CD4-positive, CD25-positive, alpha-beta regulatory T cell (primary cell): ENCODE measurements around the gene EDEM1. TPM values are rescaled to one million over a fixed set of nuclear protein-coding genes. Genes with fewer than 3 reads are reported as not detected.

Experiments used
- ATAC-seq, 2 donors: fragments of 150-1000 bp; cut with Tn5 transposase; one replicate each; pipeline ENCODE4 v1.10.0; 2021; ENCODE audit warnings: low read depth in 2 of 2, moderate number of reproducible peaks in 2 of 2, moderate library complexity in 1 of 2
- DNase-seq, 3 donors: peaks; one replicate each; pipeline versions ENCODE4 v3.0.0 to v3.0.0-alpha.2; 2012 to 2022; ENCODE audit warnings: mixed read lengths in 1 of 3
- H3K27ac ChIP-seq: one replicate; pipeline ENCODE4 v1.7.0; 2013; ENCODE audit warnings: mild to moderate bottlenecking, low read length; ENCODE audit not compliant: insufficient read depth, poor library complexity, severe bottlenecking
- H3K27me3 ChIP-seq: one replicate; pipeline ENCODE4 v1.7.0; 2013; ENCODE audit warnings: low read length; ENCODE audit not compliant: control insufficient read depth, insufficient read depth
- H3K36me3 ChIP-seq: one replicate; pipeline ENCODE4 v1.7.0; 2013; ENCODE audit warnings: mild to moderate bottlenecking, low read length, moderate library complexity; ENCODE audit not compliant: control insufficient read depth, insufficient read depth
- H3K4me1 ChIP-seq: 2 replicates; pipeline ENCODE4 v1.7.0; 2013; ENCODE audit warnings: mild to moderate bottlenecking, low read length; ENCODE audit not compliant: insufficient read depth, control insufficient read depth, poor library complexity, severe bottlenecking
- H3K4me3 ChIP-seq: one replicate; pipeline ENCODE4 v1.7.0; 2013; ENCODE audit warnings: low read depth, mild to moderate bottlenecking, low read length, moderate library complexity
- H3K9me3 ChIP-seq, 2 experiments: 1 replicate in 1 of 2; 2 replicates in 1 of 2; pipeline ENCODE4 v1.7.0; 2013; ENCODE audit warnings: low read length in 2 of 2, mild to moderate bottlenecking in 1 of 2, moderate library complexity in 1 of 2; ENCODE audit not compliant: control insufficient read depth in 2 of 2
- H3K27ac Mint-ChIP-seq, 3 donors: one replicate each; pipeline ENCODE4 v1.8.0; 2020 to 2022; ENCODE audit warnings: mild to moderate bottlenecking in 3 of 3, mixed read lengths in 3 of 3, moderate library complexity in 2 of 3
- H3K27me3 Mint-ChIP-seq: one replicate; pipeline ENCODE4 v1.8.0; 2022; ENCODE audit warnings: mild to moderate bottlenecking, mixed read lengths
- H3K36me3 Mint-ChIP-seq: one replicate; pipeline ENCODE4 v1.8.0; 2020; ENCODE audit warnings: mixed read lengths
- H3K4me1 Mint-ChIP-seq, 4 donors: one replicate each; pipeline ENCODE4 v1.8.0; 2020 to 2022; ENCODE audit warnings: mixed read lengths in 4 of 4, mild to moderate bottlenecking in 1 of 4
- H3K4me3 Mint-ChIP-seq, 4 donors: one replicate each; pipeline ENCODE4 v1.8.0; 2020 to 2022; ENCODE audit warnings: mild to moderate bottlenecking in 4 of 4, mixed read lengths in 4 of 4, moderate library complexity in 3 of 4
- H3K9me3 Mint-ChIP-seq, 7 donors: one replicate each; pipeline ENCODE4 v1.8.0; 2020 to 2022; ENCODE audit warnings: mixed read lengths in 7 of 7, mild to moderate bottlenecking in 3 of 7, moderate library complexity in 2 of 7
- polyA plus RNA-seq, 4 donors: library from polyadenylated mRNA; unstranded; fragments of 300-500 nt; fragmentation: Illumina TruSeq; gene quantifications; one replicate each; pipeline ENCODE4 v1.2.3, GENCODE V29; 2021
- total RNA-seq: library from RNA; stranded (reverse); gene quantifications from one replicate; pipeline ENCODE4 v1.2.3, GENCODE V29; 2022

EDEM1 gene
- total RNA-seq: 99.3 TPM
- 10 to 100 TPM; 51.1 to 56.8 (median 54.5) TPM for polyA plus RNA-seq

- H3K4me3 Mint-ChIP-seq: peak within 1 kb of the TSS; percentile 97 to 100 (median 98)
- Histone ChIP-seq H3K4me1 (peaks cover 32% of the 10 kb centered on the region), H3K27me3 (no peaks in the 10 kb centered on the region), H3K4me3 (peak within 1 kb of the TSS; percentile 100), H3K27ac (peak within 1 kb of the TSS; percentile 94), H3K36me3 (no peaks in the 10 kb centered on the region), H3K9me3 (no peaks in the 10 kb centered on the region)
- H3K36me3 Mint-ChIP-seq: peaks cover 5% of the 10 kb centered on the region
- ATAC-seq (peak; percentile 88 to 92), DNase-seq (peak; percentile 90 to 96 (median 93))
- H3K27ac Mint-ChIP-seq: peak within 1 kb of the TSS; percentile 93 to 100 (median 98)
- H3K4me1 Mint-ChIP-seq: peaks cover 19 to 38% (median 28%) of the 10 kb centered on the region in 4 donors
- peaks cover 6% of the 10 kb centered on the region for H3K27me3 Mint-ChIP-seq
- H3K9me3 Mint-ChIP-seq: peaks cover 0 to 1% (median 0%) of the 10 kb centered on the region in 7 donors
Measured at GRCh38 chr3:5187156-5187919, at the start of gene EDEM1. TSS of gene EDEM1 (plus strand) at chr3:5187707. CDS start at chr3:5187806, 99 bp downstream.

GRCh38 chr3:5138214-5138981 lies 49.1 kb upstream of the EDEM1 start:
- Mint-ChIP-seq H3K27me3 (no peaks in the 10 kb centered on the region), H3K4me3 (no peak overlapping the region)
- no peak overlapping the region for H3K4me3 ChIP-seq

GRCh38 chr3:5140230-5140621 lies 47.3 kb upstream of the EDEM1 start:
- H3K9me3 ChIP-seq: peaks cover 0 to 6% of the 10 kb centered on the region in 2 experiments
- H3K27me3 ChIP-seq: no peaks in the 10 kb centered on the region
- H3K36me3 ChIP-seq: peaks cover 14% of the 10 kb centered on the region
- H3K27ac ChIP-seq: no peak overlapping the region
- Mint-ChIP-seq H3K27me3 (no peaks in the 10 kb centered on the region), H3K27ac (peak overlapping the region in 2 of 3 donors; percentile 24 to 34), H3K4me3 (peak overlapping the region in 1 of 4 donors; percentile 56), H3K4me1 (peaks cover 14 to 74% (median 54%) of the 10 kb centered on the region in 4 donors), H3K36me3 (peaks cover 34% of the 10 kb centered on the region), H3K9me3 (peaks cover 0 to 6% (median 2%) of the 10 kb centered on the region in 7 donors)
- no peak for DNase-seq
- H3K4me3 ChIP-seq: no peak overlapping the region
- peak; percentile 20 to 32 for ATAC-seq
- H3K4me1 ChIP-seq: peaks cover 34% of the 10 kb centered on the region

More at GRCh38 chr3:5138214-5138981, 49.1 kb upstream of the EDEM1 start:
- peaks cover 15 to 83% (median 58%) of the 10 kb centered on the region in 4 donors for H3K4me1 Mint-ChIP-seq
- H3K27ac ChIP-seq: no peak overlapping the region
- H3K27me3 ChIP-seq: no peaks in the 10 kb centered on the region
- ATAC-seq (no peak), DNase-seq (no peak)
- no peaks in the 10 kb centered on the region for H3K9me3 ChIP-seq
- peaks cover 34% of the 10 kb centered on the region for H3K4me1 ChIP-seq
- H3K36me3 ChIP-seq: peaks cover 10% of the 10 kb centered on the region
- peaks cover 15% of the 10 kb centered on the region for H3K36me3 Mint-ChIP-seq
- peak overlapping the region; percentile 1 to 66 (median 27) for H3K27ac Mint-ChIP-seq
- H3K9me3 Mint-ChIP-seq: peaks cover 0 to 3% (median 0%) of the 10 kb centered on the region in 7 donors

- H3K9me3 ChIP-seq: peaks cover 0 to 12% of the 10 kb centered on the region in 2 experiments
- Mint-ChIP-seq H3K27ac (peak overlapping the region; percentile 7 to 96 (median 24)), H3K36me3 (peaks cover 40% of the 10 kb centered on the region)
Measured at GRCh38 chr3:5140839-5141238, 46.7 kb upstream of the EDEM1 start.

GRCh38 chr3:5141760-5142159 lies 45.7 kb upstream of the EDEM1 start:
- Mint-ChIP-seq H3K4me3 (no peak overlapping the region), H3K27ac (no peak overlapping the region), H3K9me3 (peaks cover 0 to 21% (median 4%) of the 10 kb centered on the region in 7 donors), H3K4me1 (peaks cover 9 to 74% (median 55%) of the 10 kb centered on the region in 4 donors), H3K36me3 (peaks cover 49% of the 10 kb centered on the region), H3K27me3 (no peaks in the 10 kb centered on the region)
- Histone ChIP-seq H3K27me3 (no peaks in the 10 kb centered on the region), H3K4me3 (no peak overlapping the region), H3K27ac (no peak overlapping the region), H3K9me3 (peaks cover 7 to 21% of the 10 kb centered on the region in 2 experiments), H3K4me1 (peaks cover 29% of the 10 kb centered on the region), H3K36me3 (peaks cover 27% of the 10 kb centered on the region)
- no peak for ATAC-seq
- no peak for DNase-seq

More at GRCh38 chr3:5140839-5141238, 46.7 kb upstream of the EDEM1 start:
- no peak overlapping the region for H3K4me3 Mint-ChIP-seq
- H3K27me3 Mint-ChIP-seq: no peaks in the 10 kb centered on the region
- H3K9me3 Mint-ChIP-seq: peaks cover 0 to 13% (median 3%) of the 10 kb centered on the region in 7 donors
- H3K4me1 ChIP-seq: peaks cover 34% of the 10 kb centered on the region
- H3K36me3 ChIP-seq: peaks cover 18% of the 10 kb centered on the region
- no peak overlapping the region for H3K27ac ChIP-seq
- DNase-seq (no peak), ATAC-seq (no peak)
- H3K4me1 Mint-ChIP-seq: peaks cover 14 to 80% (median 57%) of the 10 kb centered on the region in 4 donors
- no peak overlapping the region for H3K4me3 ChIP-seq
- H3K27me3 ChIP-seq: no peaks in the 10 kb centered on the region

GRCh38 chr3:5143464-5143863 lies 44.0 kb upstream of the EDEM1 start:
- no peaks in the 10 kb centered on the region for H3K27me3 Mint-ChIP-seq
- DNase-seq (no peak), ATAC-seq (no peak)
- Histone ChIP-seq H3K4me1 (peaks cover 16% of the 10 kb centered on the region), H3K9me3 (peaks cover 13 to 24% of the 10 kb centered on the region in 2 experiments), H3K36me3 (peaks cover 32% of the 10 kb centered on the region), H3K27ac (no peak overlapping the region), H3K4me3 (no peak overlapping the region), H3K27me3 (no peaks in the 10 kb centered on the region)
- H3K36me3 Mint-ChIP-seq: peaks cover 65% of the 10 kb centered on the region
- H3K27ac Mint-ChIP-seq: no peak overlapping the region
- peaks cover 14 to 71% (median 55%) of the 10 kb centered on the region in 4 donors for H3K4me1 Mint-ChIP-seq
- peaks cover 3 to 28% (median 7%) of the 10 kb centered on the region in 7 donors for H3K9me3 Mint-ChIP-seq
- H3K4me3 Mint-ChIP-seq: no peak overlapping the region

GRCh38 chr3:5144316-5144994 lies 43.1 kb upstream of the EDEM1 start:
- H3K9me3 ChIP-seq: peaks cover 13 to 24% of the 10 kb centered on the region in 2 experiments
- H3K27me3 ChIP-seq: no peaks in the 10 kb centered on the region
- ATAC-seq: no peak
- Mint-ChIP-seq H3K4me1 (peaks cover 11 to 72% (median 56%) of the 10 kb centered on the region in 4 donors), H3K27me3 (no peaks in the 10 kb centered on the region), H3K27ac (no peak overlapping the region), H3K36me3 (peaks cover 73% of the 10 kb centered on the region), H3K9me3 (peaks cover 3 to 28% (median 8%) of the 10 kb centered on the region in 7 donors), H3K4me3 (no peak overlapping the region)
- no peak overlapping the region for H3K4me3 ChIP-seq
- no peak for DNase-seq
- H3K27ac ChIP-seq: no peak overlapping the region
- peaks cover 11% of the 10 kb centered on the region for H3K4me1 ChIP-seq
- H3K36me3 ChIP-seq: peaks cover 32% of the 10 kb centered on the region
